ENCODE measurements around the gene NR6A1. TPM values are rescaled to one million over a fixed set of nuclear protein-coding genes. Genes with fewer than 3 reads are reported as not detected.

The NR6A1 gene
- total and polyA plus RNA-seq, 2 experiments from 2014 or later, result 0.16 TPM; not detected in 1

DNA sequence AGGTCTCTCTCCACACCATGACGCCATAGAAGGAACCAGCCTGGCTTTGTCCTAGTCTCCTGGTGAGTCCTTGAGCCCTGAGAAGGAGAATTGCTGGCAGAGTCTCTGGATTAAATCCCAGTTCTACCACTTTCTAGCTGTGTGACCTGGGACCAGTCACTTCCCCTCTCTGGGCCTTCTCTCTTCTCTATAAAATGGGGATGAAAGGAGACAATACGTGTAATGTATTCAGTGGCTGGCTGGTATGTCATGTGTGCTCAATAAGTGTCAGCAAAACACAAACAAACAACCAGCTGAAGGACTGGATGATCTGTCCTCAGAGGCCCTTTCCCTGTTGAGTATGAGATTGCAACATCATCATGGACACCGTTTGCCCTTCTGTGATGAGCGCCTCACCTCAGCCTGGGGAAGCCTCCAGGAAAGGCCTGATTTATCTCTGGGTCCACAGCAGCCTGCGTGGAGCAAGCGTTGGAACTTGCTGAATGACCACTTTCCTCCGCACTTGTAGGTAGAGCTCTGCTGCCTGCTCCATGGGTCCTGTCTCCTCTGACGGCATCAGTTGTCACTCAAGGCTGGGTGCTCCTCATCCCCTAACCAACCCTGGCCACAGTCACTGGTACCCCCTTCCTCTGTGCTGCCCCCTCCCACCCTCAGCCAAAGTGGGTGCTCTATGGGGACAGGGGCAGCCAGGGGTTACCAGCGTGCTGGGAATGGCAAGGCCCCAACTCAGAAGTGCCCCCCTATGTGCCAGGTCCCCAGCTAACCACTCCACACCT is 260.3 kb downstream of the NR6A1 start:
- no peaks in the 10 kb centered on the region for H3K9me3 ChIP-seq (ENCODE audit: low read depth)

DNA sequence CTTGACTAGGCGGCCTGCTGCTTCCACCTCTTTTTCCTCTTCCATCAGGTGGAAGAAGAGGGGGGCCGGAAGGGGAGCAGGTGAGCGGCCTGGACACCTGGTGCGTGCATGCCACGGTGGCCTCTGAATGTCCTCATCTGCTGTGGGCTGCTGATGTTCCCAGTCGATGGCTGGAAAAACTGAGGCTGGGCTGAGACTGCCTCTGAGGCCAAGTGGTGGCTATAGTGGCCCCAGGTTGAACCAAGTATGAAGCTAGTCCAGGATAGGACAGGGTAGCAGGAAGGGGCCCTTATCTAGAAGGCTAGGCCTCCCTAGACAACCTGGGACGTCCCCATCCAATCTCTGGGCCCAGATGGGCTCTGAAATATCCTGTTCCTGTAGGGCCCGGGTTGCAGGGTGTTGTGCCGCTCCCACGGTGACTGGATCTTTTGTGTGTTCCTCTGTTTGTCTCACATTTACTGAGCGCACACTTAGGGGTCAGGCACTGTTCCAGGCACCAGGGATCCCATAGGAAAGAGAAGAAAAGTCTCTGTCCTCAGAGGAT is 263.2 kb downstream of the NR6A1 start:
- DNase-seq, result no peak
- H3K4me3 ChIP-seq, result no peak overlapping the region
- H3F3A ChIP-seq (ENCODE audit: insufficient read depth), result no peaks in the 10 kb centered on the region
- H4K20me1 ChIP-seq (ENCODE audit: insufficient read depth), result no peaks in the 10 kb centered on the region
- 83 to 85% methylated on average over 11 of the region's 11 CpGs for WGBS, 2 experiments (ENCODE audit: low coverage in 1 of 2, low lambda C conversion rate in 2 of 2, missing lambda C conversion rate in 2 of 2)
- H3K4me2 ChIP-seq (ENCODE audit: unreplicated experiment), result no peak overlapping the region
- H3K36me3 ChIP-seq (ENCODE audit: low read depth), result no peaks in the 10 kb centered on the region
- in situ Hi-C loops (cut with MboI), result no loop called here
- H3K9ac ChIP-seq, result no peak overlapping the region
- H3K9me3 ChIP-seq (ENCODE audit: low read depth), result no peaks in the 10 kb centered on the region
- no peak for TF ChIP-seq EZH2 (IDR thresholded peaks at IDR 0.05; ENCODE audit: insufficient read depth, poor library complexity, severe bottlenecking)
- TF ChIP-seq EZH2phosphoT487 (IDR thresholded peaks at IDR 0.05; ENCODE audit: insufficient read depth, low read depth), result no peak
- no peaks in the 10 kb centered on the region for H3K79me2 ChIP-seq (ENCODE audit: insufficient read depth)
- H3K27me3 ChIP-seq (replicated peaks; ENCODE audit: insufficient read depth), result peaks cover 27% of the 10 kb centered on the region
- no peak overlapping the region for H2AFZ ChIP-seq
- H3K4me1 ChIP-seq (ENCODE audit: insufficient read depth), result no peaks in the 10 kb centered on the region
- H3K27ac ChIP-seq, result no peak overlapping the region
- no peaks in the 10 kb centered on the region for H3K9me2 ChIP-seq (ENCODE audit: insufficient read depth)

More for the DNA sequence above, 260.3 kb downstream of the NR6A1 start:
- no peak for TF ChIP-seq EZH2phosphoT487 (IDR thresholded peaks at IDR 0.05; ENCODE audit: insufficient read depth, low read depth)
- TF ChIP-seq EZH2 (IDR thresholded peaks at IDR 0.05; ENCODE audit: insufficient read depth, poor library complexity, severe bottlenecking), result no peak
- 74 to 75% methylated on average over 8 to 9 of the region's 9 CpGs for WGBS, 2 experiments (ENCODE audit: low coverage in 1 of 2, low lambda C conversion rate in 2 of 2, missing lambda C conversion rate in 2 of 2)
- Histone ChIP-seq H3K9me2 (ENCODE audit: insufficient read depth) (no peaks in the 10 kb centered on the region), H3K79me2 (ENCODE audit: insufficient read depth) (no peaks in the 10 kb centered on the region), H3K27ac (no peak overlapping the region), H3K27me3 (replicated peaks; ENCODE audit: insufficient read depth) (peaks cover 8% of the 10 kb centered on the region), H3K36me3 (ENCODE audit: low read depth) (no peaks in the 10 kb centered on the region), H3K9ac (no peak overlapping the region), H3F3A (ENCODE audit: insufficient read depth) (no peaks in the 10 kb centered on the region), H3K4me1 (ENCODE audit: insufficient read depth) (no peaks in the 10 kb centered on the region), H3K4me2 (ENCODE audit: unreplicated experiment) (no peak overlapping the region), H4K20me1 (ENCODE audit: insufficient read depth) (no peaks in the 10 kb centered on the region), H3K4me3 (no peak overlapping the region), H2AFZ (no peak overlapping the region)
- in situ Hi-C loops (cut with MboI), result no loop called here
- peak; percentile 46 for DNase-seq

DNA sequence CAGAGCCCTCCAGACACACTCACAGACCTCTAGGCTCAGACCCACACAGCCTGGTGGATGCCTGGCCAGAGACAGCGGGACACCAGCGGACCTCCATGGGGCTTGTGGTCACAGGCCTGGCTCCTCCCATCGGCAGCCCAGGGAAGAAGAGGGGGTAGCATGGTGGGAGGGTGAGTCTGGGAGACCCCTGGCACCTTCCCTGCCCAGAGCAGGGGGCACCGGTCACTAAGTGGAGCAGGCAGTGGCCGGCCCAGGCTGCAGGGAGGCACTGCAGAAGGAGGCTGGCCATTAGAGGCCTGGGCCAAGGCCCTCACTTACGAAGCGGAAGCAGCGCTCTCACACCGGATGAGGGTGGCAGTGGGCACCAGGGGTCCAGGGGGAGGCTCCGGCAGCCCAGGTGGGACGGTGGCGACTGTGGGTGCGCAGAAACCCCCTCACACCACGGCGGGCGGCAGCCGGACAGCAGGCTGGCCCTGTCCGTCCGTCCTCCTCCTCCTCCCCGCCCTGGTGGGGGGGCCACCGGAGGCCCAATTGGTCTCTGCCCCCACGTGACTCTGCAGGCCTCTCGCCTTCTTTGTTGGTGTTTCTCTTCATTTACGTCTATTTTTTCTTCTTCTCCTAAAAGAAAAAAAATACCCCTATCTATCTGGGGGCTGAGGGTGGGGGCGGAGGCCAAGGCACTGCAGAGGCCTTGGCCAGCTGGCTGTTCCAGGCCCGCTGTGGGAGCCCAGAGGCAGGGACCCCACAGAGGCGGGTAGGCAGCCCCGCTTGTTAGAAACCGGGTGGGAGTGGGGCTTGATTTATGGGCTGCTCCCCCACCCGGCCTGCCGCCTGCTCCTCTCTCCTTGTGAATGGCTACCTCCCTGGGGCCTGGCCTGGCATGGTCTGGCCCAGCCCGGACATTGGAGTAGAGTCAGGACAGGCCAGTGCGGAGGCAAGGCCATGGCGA is 263.9 kb downstream of the NR6A1 start, which contains the start of gene NR5A1:
Gene NR5A1 (minus strand): TSS at position 469 of the 949 bp plus-strand sequence. CDS start 4,004 bp downstream, outside the sequence.
- Histone ChIP-seq H3K9me2 (ENCODE audit: insufficient read depth) (no peaks in the 10 kb centered on the region), H3K27me3 (replicated peaks; ENCODE audit: insufficient read depth) (peaks cover 34% of the 10 kb centered on the region), H3K27ac (no peak within 1 kb of the TSS), H4K20me1 (ENCODE audit: insufficient read depth) (no peaks in the 10 kb centered on the region), H3K9me3 (ENCODE audit: low read depth) (no peaks in the 10 kb centered on the region), H3F3A (ENCODE audit: insufficient read depth) (no peaks in the 10 kb centered on the region), H3K4me3 (no peak within 1 kb of the TSS), H2AFZ (no peak within 1 kb of the TSS), H3K4me2 (ENCODE audit: unreplicated experiment) (no peak within 1 kb of the TSS), H3K36me3 (ENCODE audit: low read depth) (no peaks in the 10 kb centered on the region), H3K4me1 (ENCODE audit: insufficient read depth) (no peaks in the 10 kb centered on the region), H3K9ac (no peak within 1 kb of the TSS), H3K79me2 (ENCODE audit: insufficient read depth) (no peaks in the 10 kb centered on the region)
- in situ Hi-C loops (cut with MboI), result no loop called here
- no peak for DNase-seq
- WGBS, 2 experiments (ENCODE audit: low coverage in 1 of 2, low lambda C conversion rate in 2 of 2, missing lambda C conversion rate in 2 of 2), result 86 to 90% methylated on average over 25 to 32 of the region's 34 CpGs
- TF ChIP-seq EZH2 (IDR thresholded peaks at IDR 0.05; ENCODE audit: insufficient read depth, poor library complexity, severe bottlenecking) (no peak), EZH2phosphoT487 (IDR thresholded peaks at IDR 0.05; ENCODE audit: insufficient read depth, low read depth) (no peak)

DNA sequence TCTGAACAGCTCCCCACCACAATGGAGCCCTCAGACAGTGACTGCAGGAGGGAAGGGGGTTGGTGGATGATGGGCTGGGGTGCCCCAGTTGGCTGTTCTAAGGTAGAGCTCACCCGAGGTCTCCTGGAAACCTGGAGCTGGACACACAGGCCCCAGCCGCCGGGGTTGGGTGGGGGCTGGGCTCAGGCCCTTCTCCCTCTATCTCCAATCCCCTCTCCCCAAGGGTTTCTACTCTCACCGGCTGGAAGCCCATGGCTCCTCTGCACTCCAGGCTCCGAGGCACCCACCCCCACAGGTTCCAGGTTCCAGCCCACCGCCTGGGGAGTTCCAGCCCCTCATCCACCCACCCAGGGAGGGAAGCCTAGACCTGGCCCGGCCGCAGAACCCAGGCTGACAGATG is 264.7 kb downstream of the NR6A1 start:
- no peak overlapping the region for H3K4me2 ChIP-seq (ENCODE audit: unreplicated experiment)
- no peak overlapping the region for H3K4me3 ChIP-seq
- no peaks in the 10 kb centered on the region for H4K20me1 ChIP-seq (ENCODE audit: insufficient read depth)
- H3F3A ChIP-seq (ENCODE audit: insufficient read depth), result no peaks in the 10 kb centered on the region
- H3K27me3 ChIP-seq (replicated peaks; ENCODE audit: insufficient read depth), result peaks cover 42% of the 10 kb centered on the region
- no peak overlapping the region for H3K9ac ChIP-seq
- 93 to 95% methylated on average over 6 to 7 of the region's 8 CpGs for WGBS, 2 experiments (ENCODE audit: low coverage in 1 of 2, low lambda C conversion rate in 2 of 2, missing lambda C conversion rate in 2 of 2)
- TF ChIP-seq EZH2 (IDR thresholded peaks at IDR 0.05; ENCODE audit: insufficient read depth, poor library complexity, severe bottlenecking) (no peak), EZH2phosphoT487 (IDR thresholded peaks at IDR 0.05; ENCODE audit: insufficient read depth, low read depth) (no peak)
- no peaks in the 10 kb centered on the region for H3K79me2 ChIP-seq (ENCODE audit: insufficient read depth)
- H3K4me1 ChIP-seq (ENCODE audit: insufficient read depth), result no peaks in the 10 kb centered on the region
- H3K36me3 ChIP-seq (ENCODE audit: low read depth), result no peaks in the 10 kb centered on the region
- in situ Hi-C loops (cut with MboI), result no loop called here
- DNase-seq, result no peak
- no peak overlapping the region for H3K27ac ChIP-seq
- H2AFZ ChIP-seq, result no peak overlapping the region
- no peaks in the 10 kb centered on the region for H3K9me3 ChIP-seq (ENCODE audit: low read depth)
- H3K9me2 ChIP-seq (ENCODE audit: insufficient read depth), result no peaks in the 10 kb centered on the region
